ENCODE measurements around the gene PEX5.

DNA sequence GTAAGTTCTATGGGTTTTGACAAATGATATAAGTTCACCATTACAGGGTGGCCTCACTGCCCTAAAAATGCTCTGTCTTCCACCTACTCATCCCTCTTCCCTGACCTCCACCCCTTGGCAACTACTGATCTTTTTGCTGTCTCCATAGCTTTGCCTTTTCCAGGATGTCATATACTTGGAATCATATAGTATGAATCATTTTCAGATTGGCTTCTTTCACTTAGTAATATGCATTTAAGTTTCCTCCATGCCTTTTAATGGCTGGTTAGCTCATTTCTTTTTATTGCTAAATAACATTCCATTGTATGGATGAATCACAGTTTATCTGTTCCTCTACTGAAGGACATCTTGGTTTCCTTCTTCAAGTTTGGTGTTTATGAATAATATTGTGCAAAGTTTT is 14.0 kb upstream of the PEX5 start:
- TF ChIP-seq POLR2A (IDR thresholded peaks at IDR 0.05) = no peak
- TF ChIP-seq CTCF (IDR thresholded peaks at IDR 0.05) = no peak

Measured in transverse colon (tissue), 3 donors.